Fibroblast of pulmonary artery (primary cell): ENCODE data around the gene CACNA2D1.
A peak's percentile ranks its signal among the peaks of the same experiment; 100 is the strongest.

Experiments
- DNase-seq: peaks from one replicate; pipeline ENCODE4 v3.0.0-alpha.2; 2010; ENCODE audit warnings: low read depth
- H3K4me3 ChIP-seq: replicated peaks from 2 replicates; pipeline ENCODE4 v1.5.1; 2011; ENCODE audit warnings: low read depth, mild to moderate bottlenecking, control low read depth, low read length, moderate library complexity
- CTCF ChIP-seq: IDR thresholded peaks from 2 replicates; pipeline ENCODE4 v1.5.1; 2011; ENCODE audit warnings: mild to moderate bottlenecking, control low read depth, low read length, inconsistent platforms; ENCODE audit errors: missing control alignments

Gene CACNA2D1

GRCh38 chr7:82335001-82335400 lies 108.6 kb downstream of the CACNA2D1 start:
- no peak for DNase-seq
- H3K4me3 ChIP-seq = no peak overlapping the region
- TF ChIP-seq CTCF = no peak

- TF ChIP-seq CTCF = no peak
- no peak overlapping the region for H3K4me3 ChIP-seq
- DNase-seq = no peak
Measured at GRCh38 chr7:82331234-82331633, 112.3 kb downstream of the CACNA2D1 start.

- DNase-seq = no peak
- H3K4me3 ChIP-seq = no peak overlapping the region
- no peak for TF ChIP-seq CTCF
Measured at GRCh38 chr7:82330706-82331215, 112.8 kb downstream of the CACNA2D1 start.

GRCh38 chr7:82327898-82328297 lies 115.7 kb downstream of the CACNA2D1 start:
- DNase-seq = no peak
- H3K4me3 ChIP-seq = no peak overlapping the region
- no peak for TF ChIP-seq CTCF

GRCh38 chr7:82325416-82325815 lies 118.2 kb downstream of the CACNA2D1 start:
- H3K4me3 ChIP-seq = no peak overlapping the region
- TF ChIP-seq CTCF = no peak
- no peak for DNase-seq

GRCh38 chr7:82323806-82324205 lies 119.8 kb downstream of the CACNA2D1 start:
- no peak for DNase-seq
- H3K4me3 ChIP-seq = no peak overlapping the region
- TF ChIP-seq CTCF = no peak

GRCh38 chr7:82319674-82320118 lies 123.9 kb downstream of the CACNA2D1 start:
- TF ChIP-seq CTCF = no peak
- H3K4me3 ChIP-seq = no peak overlapping the region
- peak; percentile 85 for DNase-seq
